GM12878 (cell line): ENCODE measurements around the gene HLA-DPB1. TPM values are rescaled to one million over a fixed set of nuclear protein-coding genes. Genes with fewer than 3 reads are reported as not detected.

Experiments used
- ATAC-seq: fragments of 200-7000 bp; cut with Tn5 transposase; 3 replicates; pipeline ENCODE4 v1.9.1; 2020; ENCODE audit warnings: mild to moderate bottlenecking, moderate library complexity
- BruUV-seq: library from RNA; stranded (reverse); fragments of 400-500 nt; replicated peaks from 2 replicates; lab custom pipeline; 2021; lab: Mats Ljungman, UMichigan
- CTCF ChIA-PET: fragments of 300-600 bp; sonication (Branson Sonifier 250); formaldehyde crosslinking; extraction: SDS; loops from one replicate; lab custom pipeline; 2021; ENCODE audit warnings: inconsistent platforms; lab: Yijun Ruan, JAX
- POLR2A ChIA-PET: fragments of 350-600 bp; formaldehyde crosslinking; extraction: SDS; loops from one replicate; lab custom pipeline; 2021; ENCODE audit warnings: inconsistent platforms; lab: Charles Lee
- RAD21 ChIA-PET: fragments of 300-600 bp; sonication (Branson Sonifier 250); formaldehyde crosslinking; loops from one replicate; lab custom pipeline; 2023; ENCODE audit warnings: antibody characterized with exemption; ENCODE audit not compliant: unreplicated experiment; lab: Charles Lee
- SMC1A ChIA-PET: fragments of 300-600 bp; sonication (Branson Sonifier 250); formaldehyde crosslinking; loops from one replicate; lab custom pipeline; 2023; ENCODE audit not compliant: unreplicated experiment, uncharacterized antibody; lab: Charles Lee
- DNase-seq: peaks from one replicate; pipeline ENCODE4 v3.0.0-alpha.2; 2011; ENCODE audit warnings: low read depth, low spot score
- FAIRE-seq: peaks from 3 replicates; lab custom pipeline; 2011; peaks lifted over from hg19 to GRCh38; lab: Jason Lieb, UNC
- H2AFZ ChIP-seq: 2 replicates; pipeline ENCODE4 v1.6.0; 2011; ENCODE audit warnings: low read depth, low read length, control low read depth; ENCODE audit not compliant: control insufficient read depth
- H3K27ac ChIP-seq: 2 replicates; pipeline ENCODE4 v1.5.1; 2011; ENCODE audit warnings: control low read depth; ENCODE audit not compliant: control insufficient read depth, insufficient read depth
- H3K27me3 ChIP-seq, 2 experiments: replicated peaks in 1 of 2; 2 replicates each; pipeline versions ENCODE4 v1.6.0 to v1.6.1; 2011; ENCODE audit warnings: low read length in 1 of 2; ENCODE audit not compliant: control insufficient read depth in 2 of 2, insufficient read depth in 2 of 2
- H3K36me3 ChIP-seq, 2 experiments: 2 replicates each; pipeline ENCODE4 v1.5.1; 2011; ENCODE audit warnings: low read length in 1 of 2; ENCODE audit not compliant: control insufficient read depth in 2 of 2, insufficient read depth in 2 of 2
- H3K4me1 ChIP-seq: 2 replicates; pipeline ENCODE4 v1.6.1; 2011; ENCODE audit warnings: mild to moderate bottlenecking, low read length, moderate library complexity, mixed read lengths; ENCODE audit not compliant: control insufficient read depth, insufficient read depth
- H3K4me2 ChIP-seq: 2 replicates; pipeline ENCODE4 v1.6.0; 2011; ENCODE audit warnings: control low read depth; ENCODE audit not compliant: control insufficient read depth, insufficient read depth
- H3K4me3 ChIP-seq: fragments of 200-600 bp; sonication (generic); 2 replicates; pipeline ENCODE4 v1.5.1; 2016
- H3K79me2 ChIP-seq: 2 replicates; pipeline ENCODE4 v1.6.0; 2011; ENCODE audit warnings: low read length; ENCODE audit not compliant: control insufficient read depth, insufficient read depth
- H3K9ac ChIP-seq: 2 replicates; pipeline ENCODE4 v1.8.0; 2011; ENCODE audit warnings: low read length, control low read depth, mixed read lengths; ENCODE audit not compliant: control insufficient read depth, insufficient read depth
- H3K9me3 ChIP-seq: replicated peaks from 3 replicates; pipeline ENCODE4 v1.5.1; 2011; ENCODE audit warnings: mild to moderate bottlenecking, low read length; ENCODE audit not compliant: control insufficient read depth, insufficient read depth
- H4K20me1 ChIP-seq: 2 replicates; pipeline ENCODE4 v1.6.0; 2011; ENCODE audit not compliant: control insufficient read depth, insufficient read depth
- BCL3 ChIP-seq: IDR thresholded peaks from 2 replicates; pipeline ENCODE4 v1.6.1; 2011; ENCODE audit warnings: borderline replicate concordance, low read depth, mild to moderate bottlenecking, moderate library complexity, low read length; ENCODE audit not compliant: insufficient read depth, poor library complexity, severe bottlenecking
- CREM ChIP-seq: IDR thresholded peaks from 2 replicates; pipeline ENCODE4 v1.6.1; 2014; ENCODE audit warnings: antibody characterized with exemption, low read depth
- E4F1 ChIP-seq: fragments of 450-650 bp; IDR thresholded peaks from 2 replicates; pipeline ENCODE4 v1.6.1; 2018; ENCODE audit warnings: borderline replicate concordance, mild to moderate bottlenecking; ENCODE audit not compliant: partially characterized antibody
- FOS ChIP-seq: IDR thresholded peaks from 3 replicates; pipeline ENCODE4 v1.6.1; 2011; ENCODE audit warnings: borderline replicate concordance; ENCODE audit not compliant: insufficient read length; ENCODE audit errors: extremely low read depth
- GABPA ChIP-seq: IDR thresholded peaks from 2 replicates; pipeline ENCODE4 v1.6.1; 2014; ENCODE audit warnings: antibody characterized with exemption, low read depth, mild to moderate bottlenecking, inconsistent platforms
- PML ChIP-seq: IDR thresholded peaks from 2 replicates; pipeline ENCODE4 v1.6.1; 2012; ENCODE audit warnings: low read length, inconsistent platforms
- POLR2A ChIP-seq: IDR thresholded peaks from 2 replicates; pipeline ENCODE4 v1.6.1; 2011; ENCODE audit warnings: low read depth, mild to moderate bottlenecking, low read length
- SMAD5 ChIP-seq: IDR thresholded peaks from 2 replicates; pipeline ENCODE4 v1.6.1; 2016; ENCODE audit warnings: antibody characterized with exemption, low read depth
- SMC3 ChIP-seq: IDR thresholded peaks from 2 replicates; pipeline ENCODE4 v1.6.1; 2011; ENCODE audit warnings: low read length, improper control_type of control experiment, borderline replicate concordance
- SPI1 ChIP-seq: IDR thresholded peaks from 2 replicates; pipeline ENCODE4 v1.6.1; 2011; ENCODE audit warnings: low read depth, mild to moderate bottlenecking, low read length, moderate library complexity, borderline replicate concordance; ENCODE audit not compliant: insufficient read depth
- SREBF1 ChIP-seq: IDR thresholded peaks from 2 replicates; pipeline ENCODE4 v1.6.1; 2012; ENCODE audit warnings: mild to moderate bottlenecking, low read length
- SREBF2 ChIP-seq: IDR thresholded peaks from 2 replicates; pipeline ENCODE4 v1.6.1; 2012; ENCODE audit warnings: mild to moderate bottlenecking, low read length
- SRF ChIP-seq, 2 experiments: IDR thresholded peaks; 2 replicates each; pipeline ENCODE4 v1.6.1; 2011; ENCODE audit warnings: low read depth in 2 of 2, low read length in 2 of 2, mild to moderate bottlenecking in 1 of 2, moderate library complexity in 1 of 2
- TAF1 ChIP-seq: IDR thresholded peaks from 2 replicates; pipeline ENCODE4 v1.6.1; 2011; ENCODE audit warnings: mild to moderate bottlenecking, low read depth, low read length, borderline replicate concordance
- TARDBP ChIP-seq: IDR thresholded peaks from 2 replicates; pipeline ENCODE4 v1.6.1; 2016; ENCODE audit warnings: borderline replicate concordance
- ZNF24 ChIP-seq: fragments of 450-650 bp; IDR thresholded peaks from 2 replicates; pipeline ENCODE4 v1.6.1; 2017; ENCODE audit warnings: antibody characterized with exemption, mild to moderate bottlenecking
- ZNF384 ChIP-seq: IDR thresholded peaks from 2 replicates; pipeline ENCODE4 v1.6.1; 2012; ENCODE audit warnings: low read depth, mild to moderate bottlenecking, low read length, improper control_type of control experiment, borderline replicate concordance
- ZZZ3 ChIP-seq: IDR thresholded peaks from 2 replicates; pipeline ENCODE4 v1.6.1; 2011; ENCODE audit warnings: low read depth; ENCODE audit not compliant: control insufficient read depth, insufficient read length
- WGBS: methylation state at CpG from one replicate; pipeline ENCODE4 v1.1.6; 2016; ENCODE audit warnings: low lambda C conversion rate; ENCODE audit not compliant: insufficient replicate concordance, insufficient coverage; ENCODE audit errors: missing lambda C conversion rate; 5-methylcytosine and 5-hydroxymethylcytosine counted together
- in situ Hi-C: fragments of 300-500 bp; cut with MboI; formaldehyde crosslinking; loops from 9 replicates; pipeline ENCODE4 v1.14.3; 2018; ENCODE audit warnings: mixed read lengths
- intact Hi-C: fragments of 100-400 bp; cut with micrococcal nuclease; formaldehyde crosslinking; loops from one replicate; pipeline ENCODE4 v1.14.2; 2022; ENCODE audit not compliant: unreplicated experiment
- polyA plus RNA-seq, 11 experiments: library from polyadenylated mRNA; depleted of rRNA in 4 of 11; unstranded in 6 of 11; stranded (reverse) in 5 of 11; fragments of >200 nt; fragmentation: Nextera tagmentation in 4 of 11; fragmentation: Illumina TruSeq in 1 of 11; extraction: Ambion mirVana in 4 of 11; extraction: Trizol in 1 of 11; gene quantifications; 1 replicate in 1 of 11; 2 replicates in 10 of 11; pipeline versions ENCODE4 v1.2.1 to v1.2.3, GENCODE V29; 2011 to 2016; ENCODE audit warnings: inconsistent platforms in 2 of 11, missing spikeins in 2 of 11, low read depth in 1 of 11
- total RNA-seq, 4 experiments: library from RNA; depleted of rRNA in 3 of 4; stranded (reverse); fragments of >200 nt in 3 of 4; fragmentation: Illumina TruSeq in 1 of 4; extraction: Trizol in 1 of 4; gene quantifications; 2 replicates each; pipeline versions ENCODE4 v1.2.1 to v1.2.3, GENCODE V29; 2013 to 2021

HLA-DPB1 gene
- total and polyA plus RNA-seq, 10 of the 15 experiments (the other 5 are each of a cell fraction or from before 2014, with no cell fraction given) = 101 to 675 (median 352) TPM

- Histone ChIP-seq H3K79me2 (peaks cover 62% of the 10 kb centered on the region), H3K36me3 (peaks cover 10 to 22% of the 10 kb centered on the region in 2 experiments; a peak in 3 of 4 replicates), H2AFZ (no peak overlapping the region), H3K4me3 (peak overlapping the region; percentile 53), H4K20me1 (no peaks in the 10 kb centered on the region), H3K27ac (peak overlapping the region; percentile 53), H3K27me3 (no peaks in the 10 kb centered on the region), H3K9me3 (no peaks in the 10 kb centered on the region), H3K9ac (peak overlapping the region; percentile 65), H3K4me1 (peaks cover 21% of the 10 kb centered on the region), H3K4me2 (peak overlapping the region; percentile 60)
- BruUV-seq = no TSS peak
- intact Hi-C loops = loop anchor here (10.0 kb wide), 1 partner anchor 196 kb away; no protein-coding TSS in a partner anchor
- in situ Hi-C loops = loop anchor here (5.0 kb wide), 1 partner anchor 63 kb away; no protein-coding TSS in a partner anchor
- ChIA-PET POLR2A (interaction anchor here (1.1 to 6.7 kb wide), 8 partner anchors 10 to 80 kb away, joined by 3 to 56 read pairs (median 5); no protein-coding TSS in a partner anchor), RAD21 (interaction anchor here (1.1 to 6.8 kb wide), 3 partner anchors 51 to 69 kb away, joined by 3 to 108 read pairs (median 3); no protein-coding TSS in a partner anchor), SMC1A (interaction anchor here (0.6 to 7.7 kb wide), 7 partner anchors 10 to 69 kb away, joined by 3 to 177 read pairs (median 8); no protein-coding TSS in a partner anchor), CTCF (interaction anchor here (1.0 to 14.2 kb wide), 6 partner anchors 10 to 65 kb away, joined by 3 to 281 read pairs (median 10); no protein-coding TSS in a partner anchor)
- ATAC-seq (no peak), DNase-seq (no peak), FAIRE-seq (no peak)
- WGBS = 91% methylated on average over 49 of the region's 49 CpGs
- TF ChIP-seq BCL3 (peak; percentile 52), POLR2A (peak; percentile 84), E4F1 (no peak), SMC3 (no peak), CREM (0 out of 2 replicates have a peak, but pooled peaks have one; percentile 5), TAF1 (no peak; the same call in 1 of the 2 replicates), SRF (IDR thresholded peaks at IDR 0.05; ENCODE audit: low read depth in 2 of 2, low read length in 2 of 2) (no peak), SPI1 (no peak), ZNF384 (no peak), ZNF24 (no peak), GABPA (no peak), TARDBP (no peak), FOS (no peak), ZZZ3 (no peak), PML (peak; percentile 70), SREBF2 (no peak), SMAD5 (peak; percentile 21; the same call in 1 of the 2 replicates), SREBF1 (no peak)
These were observed 4.6 kb downstream of the HLA-DPB1 start for GRCh38 chr6:33080127-33081089.
